EH (cell line): ENCODE measurements around the gene GREM1.
A peak's percentile ranks its signal among the peaks of the same experiment; 100 is the strongest.

ENCODE experiments used
- DNase-seq: peaks from one replicate; pipeline ENCODE4 v3.0.0-alpha.2; 2015; ENCODE audit warnings: low read depth

The GREM1 gene

DNA sequence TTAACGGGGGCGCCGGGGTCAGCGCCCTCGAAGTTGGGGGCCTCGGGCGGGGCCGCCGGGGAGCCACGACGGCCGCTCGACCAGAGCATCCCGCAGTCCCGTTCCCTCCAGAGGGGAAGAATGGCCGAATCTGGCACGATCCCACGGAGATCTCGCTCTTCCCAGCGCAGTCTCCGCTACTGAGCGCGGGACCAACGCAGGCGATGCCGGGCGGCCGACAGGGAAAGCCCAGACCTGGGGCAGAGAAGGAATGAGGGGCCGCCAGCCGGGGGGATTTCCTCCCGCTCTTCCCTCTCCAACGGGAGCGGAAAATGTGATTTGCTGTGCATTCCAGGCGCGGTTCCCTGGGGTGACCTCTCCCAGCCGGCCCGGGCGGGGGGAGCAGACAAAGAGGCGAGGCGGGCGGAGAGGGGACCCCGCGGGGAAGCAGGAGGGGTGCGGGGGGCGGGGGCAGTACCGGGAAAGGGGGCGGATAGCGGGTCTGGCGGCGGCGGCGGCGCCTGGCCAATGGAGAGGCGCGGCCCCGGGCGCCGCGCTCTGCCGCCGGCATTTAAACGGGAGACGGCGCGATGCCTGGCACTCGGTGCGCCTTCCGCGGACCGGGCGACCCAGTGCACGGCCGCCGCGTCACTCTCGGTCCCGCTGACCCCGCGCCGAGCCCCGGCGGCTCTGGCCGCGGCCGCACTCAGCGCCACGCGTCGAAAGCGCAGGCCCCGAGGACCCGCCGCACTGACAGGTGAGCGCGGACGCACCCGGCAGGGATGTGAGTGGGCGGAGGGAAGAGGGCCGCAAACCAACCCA, at the start of gene GREM1:
TSS of gene GREM1 (plus strand) at position 579 of the 801 bp plus-strand sequence. CDS start 12,687 bp downstream, outside the sequence.
- peak; percentile 89 for DNase-seq

GRCh38 chr15:32668942-32669341, 48.9 kb upstream of the GREM1 start:
- DNase-seq, result peak; percentile 52

- DNase-seq, result peak; percentile 92
These were observed 47.8 kb upstream of the GREM1 start for GRCh38 chr15:32669896-32670611.

DNA sequence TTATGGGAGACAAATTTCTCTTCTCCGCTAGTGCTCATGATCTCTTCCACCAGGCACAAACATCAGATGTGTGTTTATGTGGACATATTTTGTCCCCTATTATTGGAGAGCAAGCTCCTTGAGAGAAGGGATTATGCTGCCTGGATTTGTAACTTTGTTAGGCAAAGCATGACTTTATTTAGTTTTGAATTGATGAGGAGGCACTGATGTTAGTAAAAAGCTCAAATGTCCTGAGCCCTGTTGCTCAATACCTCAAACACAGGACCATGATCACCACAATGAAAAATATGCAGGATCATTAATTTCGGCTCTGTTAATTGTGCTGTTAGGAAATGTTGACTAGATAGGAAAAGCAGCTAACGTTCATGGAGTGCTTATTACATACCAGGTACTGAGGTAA, 47.2 kb upstream of the GREM1 start:
- DNase-seq, result peak; percentile 30

GRCh38 chr15:32671339-32672325, 46.2 kb upstream of the GREM1 start:
- peak; percentile 92 for DNase-seq

- DNase-seq, result no peak
These were observed 43.1 kb upstream of the GREM1 start for GRCh38 chr15:32674681-32675080.

DNA sequence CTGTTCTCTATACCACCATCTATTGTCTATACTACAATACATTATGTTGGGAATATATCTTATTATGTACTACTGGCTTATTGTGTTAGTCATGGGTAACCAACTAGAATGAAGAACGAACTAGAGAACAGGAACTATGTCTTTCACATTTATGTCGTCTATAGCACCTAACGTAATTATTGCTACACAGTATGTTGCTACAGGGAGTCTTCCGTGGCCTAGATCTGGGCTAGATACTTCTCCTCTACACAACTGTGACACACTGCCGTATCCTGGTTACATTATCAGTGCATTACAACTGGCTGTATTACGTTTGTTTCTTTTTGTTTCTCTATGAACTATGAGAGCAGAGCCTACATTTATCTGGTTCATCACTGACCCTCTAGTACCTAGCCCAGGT, 42.3 kb upstream of the GREM1 start:
- no peak for DNase-seq

DNA sequence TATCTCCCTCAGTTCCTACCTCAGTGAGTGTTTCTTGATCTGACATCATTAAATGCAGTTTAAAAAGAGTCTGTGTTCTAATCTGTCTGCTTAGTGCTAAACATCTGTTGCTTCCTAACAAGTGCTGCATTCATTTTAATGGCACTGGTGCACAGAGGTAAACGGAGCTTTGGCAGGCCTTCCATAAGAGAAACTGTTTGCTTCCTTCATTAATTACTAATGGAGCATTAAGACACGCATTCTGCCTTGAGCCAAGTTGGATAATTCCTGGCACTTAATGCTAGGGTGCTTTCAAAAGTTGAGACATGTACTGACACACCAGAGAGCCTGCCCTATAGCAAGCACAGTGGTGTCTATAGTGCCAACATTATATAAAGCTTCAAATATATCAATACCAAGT, 41.6 kb upstream of the GREM1 start:
- no peak for DNase-seq

- no peak for DNase-seq
These were observed 40.5 kb upstream of the GREM1 start for GRCh38 chr15:32677238-32677750.

DNA sequence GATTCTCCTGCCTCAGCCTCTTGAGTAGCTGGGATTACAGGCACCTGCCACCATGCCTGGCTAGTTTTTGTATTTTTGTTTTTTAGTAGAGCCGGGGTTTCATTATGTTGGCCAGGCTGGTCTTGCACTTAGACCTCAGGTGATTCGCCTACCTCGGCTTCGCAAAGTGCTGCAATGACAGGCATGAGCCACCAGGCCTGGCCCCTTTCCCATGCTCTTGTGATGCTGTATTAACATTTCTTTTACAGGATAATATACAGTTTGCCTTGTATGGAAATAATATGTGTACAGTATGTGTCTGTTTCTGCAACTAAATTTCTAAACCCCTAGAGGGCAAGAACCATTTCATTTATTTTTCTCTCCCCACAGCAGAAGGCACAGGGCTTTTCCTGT, 38.5 kb upstream of the GREM1 start:
- no peak for DNase-seq

- DNase-seq, result peak; percentile 97
These were observed 35.2 kb upstream of the GREM1 start for GRCh38 chr15:32682569-32682968.

- DNase-seq, result peak; percentile 41
These were observed 34.7 kb upstream of the GREM1 start for GRCh38 chr15:32682977-32683630.

GRCh38 chr15:32683906-32684584, 33.8 kb upstream of the GREM1 start:
- peak; percentile 98 for DNase-seq

- peak; percentile 79 for DNase-seq
These were observed 32.2 kb upstream of the GREM1 start for GRCh38 chr15:32685576-32685975.

- peak; percentile 87 for DNase-seq
These were observed 30.2 kb upstream of the GREM1 start for GRCh38 chr15:32687556-32687955.

DNA sequence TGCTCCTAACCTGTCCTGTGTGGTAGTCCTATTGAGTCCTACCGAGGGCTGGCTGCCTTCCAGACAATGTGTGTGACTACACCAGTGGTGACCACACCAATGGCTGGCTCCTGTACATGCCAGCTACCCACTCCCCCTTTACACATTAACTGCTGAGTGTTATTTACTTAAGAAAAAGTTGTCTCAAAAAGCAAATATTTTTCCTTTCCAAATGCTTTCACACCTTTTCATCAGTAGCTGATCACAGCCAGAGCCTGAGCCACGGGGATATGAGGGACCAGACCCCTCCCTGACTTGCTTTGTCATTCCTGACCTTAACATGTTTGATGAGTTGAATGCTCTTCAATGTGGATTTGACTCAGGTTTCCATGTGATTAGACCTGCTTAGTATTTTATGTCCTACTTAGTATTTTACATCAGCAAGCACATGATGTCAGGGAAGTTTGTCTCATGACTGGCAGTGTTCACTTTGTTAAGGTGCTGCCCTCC, 29.6 kb upstream of the GREM1 start:
- DNase-seq, result peak; percentile 69

DNA sequence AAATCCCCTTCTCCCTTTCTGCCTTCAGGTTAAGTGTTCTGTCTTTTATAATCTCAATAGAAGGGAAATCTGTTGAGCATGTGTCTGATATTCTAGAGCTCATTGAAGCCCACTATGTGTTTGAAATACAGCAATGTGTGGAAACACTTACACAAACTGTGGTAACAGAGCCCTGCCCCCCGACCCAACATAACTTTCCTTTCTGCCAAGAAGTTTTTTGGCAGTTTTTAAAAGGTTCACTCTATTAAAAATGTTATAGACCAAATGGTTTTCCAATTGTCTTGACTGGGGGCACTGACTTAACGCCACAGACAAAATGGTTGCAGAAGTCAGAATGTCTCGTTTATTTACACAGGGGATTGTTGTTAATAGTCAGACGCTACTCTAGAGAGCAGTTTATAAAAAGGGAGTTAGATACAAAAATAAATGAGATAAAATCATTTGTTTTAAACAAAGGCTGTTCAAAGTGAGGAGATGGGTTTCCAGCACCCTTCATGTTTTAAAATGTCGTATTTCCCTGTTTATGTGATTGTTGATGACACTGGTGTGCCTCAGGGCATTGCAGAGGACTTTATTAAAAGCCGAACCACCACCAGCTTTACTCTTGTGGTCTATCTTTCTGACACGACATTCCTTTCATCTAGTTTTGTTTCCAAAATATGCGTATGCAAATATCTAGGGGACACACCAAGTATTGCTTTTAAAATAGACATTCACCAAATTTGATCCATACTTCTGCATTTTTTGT, 26.7 kb upstream of the GREM1 start:
- peak; percentile 74 for DNase-seq

GRCh38 chr15:32691689-32692038, 26.1 kb upstream of the GREM1 start:
- no peak for DNase-seq

DNA sequence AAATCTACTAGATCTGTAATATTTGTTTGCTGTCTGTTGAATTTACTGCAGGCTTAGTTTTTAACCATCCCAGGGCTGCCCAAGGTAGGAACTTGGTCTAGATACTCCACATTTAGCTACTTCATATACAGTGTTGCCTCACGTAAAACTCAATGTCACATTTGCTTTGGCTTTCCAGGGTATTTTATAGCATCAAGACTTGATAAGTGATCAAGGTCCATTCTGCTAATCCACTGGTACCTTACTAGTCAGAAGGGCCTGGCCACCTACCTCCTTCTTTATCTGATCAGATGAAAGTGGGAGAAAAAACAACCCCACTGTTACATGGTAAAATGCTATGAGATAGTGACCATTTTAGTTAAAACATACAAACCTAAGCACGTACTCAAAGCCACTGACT, 25.5 kb upstream of the GREM1 start:
- DNase-seq, result no peak
